ENCODE results near the gene IPCEF1. TPM values are rescaled to one million over a fixed set of nuclear protein-coding genes. Genes with fewer than 3 reads are reported as not detected.

The IPCEF1 gene
- total and polyA plus RNA-seq, 2 experiments from 2014 or later = 0.80 TPM; not detected in 1

DNA sequence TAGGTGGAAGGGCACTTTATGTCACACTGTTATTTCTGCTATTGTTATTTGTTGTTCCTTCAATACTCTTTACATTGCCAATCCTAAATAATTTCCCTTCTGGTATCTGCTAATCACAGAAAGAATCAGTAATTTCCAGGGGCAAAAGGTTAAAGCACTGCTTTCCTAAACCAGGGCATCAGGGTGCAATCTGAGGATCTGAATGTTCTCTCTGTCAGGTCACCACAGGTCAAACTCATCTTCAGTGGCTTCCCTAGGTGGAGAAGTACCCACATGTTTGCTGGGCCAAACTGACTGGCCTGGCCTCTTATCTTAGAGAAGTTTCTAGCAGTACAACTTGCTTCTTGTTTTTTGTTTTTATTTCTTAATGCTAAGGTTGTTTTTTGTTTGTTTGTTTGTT lies 198.9 kb downstream of the IPCEF1 start:
- Histone ChIP-seq H3K4me2 (no peak overlapping the region), H3K36me3 (replicated peaks; ENCODE audit: insufficient read depth, low read depth) (no peaks in the 10 kb centered on the region), H3K9me3 (ENCODE audit: low read depth) (no peaks in the 10 kb centered on the region), H3K4me1 (ENCODE audit: insufficient read depth) (no peaks in the 10 kb centered on the region), H4K20me1 (ENCODE audit: insufficient read depth, poor library complexity, severe bottlenecking) (no peaks in the 10 kb centered on the region), H2AFZ (no peak overlapping the region), H3K27me3 (no peaks in the 10 kb centered on the region), H3K79me2 (no peaks in the 10 kb centered on the region), H3K27ac (no peak overlapping the region), H3K4me3 (no peak overlapping the region), H3K9me2 (replicated peaks; ENCODE audit: insufficient read depth) (no peaks in the 10 kb centered on the region)
- no peak for DNase-seq (ENCODE audit: low spot score)
- no peak for TF ChIP-seq EZH2phosphoT487 (IDR thresholded peaks at IDR 0.05; ENCODE audit: low read depth, severe bottlenecking, unreplicated experiment)
- TF ChIP-seq, protein P1, sequence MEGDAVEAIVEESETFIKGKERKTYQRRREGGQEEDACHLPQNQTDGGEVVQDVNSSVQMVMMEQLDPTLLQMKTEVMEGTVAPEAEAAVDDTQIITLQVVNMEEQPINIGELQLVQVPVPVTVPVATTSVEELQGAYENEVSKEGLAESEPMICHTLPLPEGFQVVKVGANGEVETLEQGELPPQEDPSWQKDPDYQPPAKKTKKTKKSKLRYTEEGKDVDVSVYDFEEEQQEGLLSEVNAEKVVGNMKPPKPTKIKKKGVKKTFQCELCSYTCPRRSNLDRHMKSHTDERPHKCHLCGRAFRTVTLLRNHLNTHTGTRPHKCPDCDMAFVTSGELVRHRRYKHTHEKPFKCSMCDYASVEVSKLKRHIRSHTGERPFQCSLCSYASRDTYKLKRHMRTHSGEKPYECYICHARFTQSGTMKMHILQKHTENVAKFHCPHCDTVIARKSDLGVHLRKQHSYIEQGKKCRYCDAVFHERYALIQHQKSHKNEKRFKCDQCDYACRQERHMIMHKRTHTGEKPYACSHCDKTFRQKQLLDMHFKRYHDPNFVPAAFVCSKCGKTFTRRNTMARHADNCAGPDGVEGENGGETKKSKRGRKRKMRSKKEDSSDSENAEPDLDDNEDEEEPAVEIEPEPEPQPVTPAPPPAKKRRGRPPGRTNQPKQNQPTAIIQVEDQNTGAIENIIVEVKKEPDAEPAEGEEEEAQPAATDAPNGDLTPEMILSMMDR (IDR thresholded peaks at IDR 0.05; ENCODE audit: poor library complexity) = no peak
- no peak for TF ChIP-seq EZH2 (IDR thresholded peaks at IDR 0.05; ENCODE audit: borderline replicate concordance)

DNA sequence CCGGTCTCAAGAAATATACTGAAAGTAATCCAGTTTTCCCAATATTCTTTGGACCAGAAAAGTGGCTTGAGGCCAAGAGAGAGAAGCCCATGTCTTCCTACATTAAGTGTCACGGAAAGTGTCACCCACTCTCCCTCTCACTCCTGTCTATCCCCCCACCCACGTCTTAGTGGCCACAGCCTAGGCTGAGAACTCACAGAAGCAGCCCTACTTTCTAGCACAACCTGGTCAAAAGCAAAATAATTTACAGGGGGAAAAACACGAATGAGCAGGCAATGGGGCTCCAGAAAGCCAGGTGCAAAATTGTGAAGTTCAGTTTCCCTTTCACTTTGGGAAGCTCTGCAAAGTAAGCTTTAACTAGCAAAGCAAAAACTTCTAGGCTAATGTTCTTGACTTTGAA lies 199.5 kb downstream of the IPCEF1 start:
- no peaks in the 10 kb centered on the region for H3K36me3 ChIP-seq (replicated peaks; ENCODE audit: insufficient read depth, low read depth)
- no peaks in the 10 kb centered on the region for H4K20me1 ChIP-seq (ENCODE audit: insufficient read depth, poor library complexity, severe bottlenecking)
- H3K9me3 ChIP-seq (ENCODE audit: low read depth) = no peaks in the 10 kb centered on the region
- no peaks in the 10 kb centered on the region for H3K9me2 ChIP-seq (replicated peaks; ENCODE audit: insufficient read depth)
- no peaks in the 10 kb centered on the region for H3K79me2 ChIP-seq
- H3K4me1 ChIP-seq (ENCODE audit: insufficient read depth) = no peaks in the 10 kb centered on the region
- TF ChIP-seq EZH2phosphoT487 (IDR thresholded peaks at IDR 0.05; ENCODE audit: low read depth, severe bottlenecking, unreplicated experiment) (no peak), EZH2 (IDR thresholded peaks at IDR 0.05; ENCODE audit: borderline replicate concordance) (no peak)
- TF ChIP-seq, protein P1 (IDR thresholded peaks at IDR 0.05; ENCODE audit: poor library complexity) = no peak
- H3K4me3 ChIP-seq = no peak overlapping the region
- H3K4me2 ChIP-seq = no peak overlapping the region
- H2AFZ ChIP-seq = no peak overlapping the region
- no peak for DNase-seq (ENCODE audit: low spot score)
- no peak overlapping the region for H3K27ac ChIP-seq
- no peaks in the 10 kb centered on the region for H3K27me3 ChIP-seq
- WGBS (ENCODE audit: low lambda C conversion rate, missing lambda C conversion rate) = 81% methylated on average over 4 of the region's 4 CpGs

DNA sequence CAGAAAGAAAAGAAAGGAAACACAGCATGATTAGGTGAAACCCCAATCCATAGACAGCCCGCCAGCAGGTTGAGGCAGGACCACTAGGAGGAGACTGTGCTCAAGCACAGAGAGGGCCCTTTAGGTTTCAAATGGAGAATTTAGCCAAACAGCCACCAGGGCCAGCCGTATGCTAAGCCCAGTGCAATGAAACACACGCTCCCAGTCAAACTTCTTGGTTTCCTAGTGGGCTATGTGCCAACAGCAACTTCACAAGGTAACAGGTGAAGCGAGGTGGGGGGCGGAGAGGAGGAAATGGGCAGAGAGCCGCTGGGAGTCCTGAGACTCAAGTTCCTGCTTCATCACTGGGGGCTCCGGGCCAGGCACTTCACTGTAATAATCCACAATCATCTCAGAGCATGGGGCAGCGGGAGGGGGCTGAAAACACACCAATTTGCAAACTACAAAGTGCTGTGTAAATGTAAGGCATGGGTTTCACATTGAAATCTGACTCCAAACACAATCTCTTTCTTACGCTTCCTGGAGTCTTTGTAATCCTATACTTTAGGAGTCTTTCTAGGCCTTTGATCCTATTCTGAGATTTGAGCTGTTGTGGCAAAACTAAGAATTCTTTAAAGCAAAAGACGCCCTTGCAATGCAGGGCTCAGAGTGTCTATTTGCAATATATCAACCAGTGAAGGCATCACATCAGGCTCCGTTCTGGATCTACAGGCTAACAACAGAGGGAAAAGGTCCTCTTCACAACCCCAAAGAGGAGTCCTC lies 200.3 kb downstream of the IPCEF1 start:
- DNase-seq (ENCODE audit: low spot score) = peak; percentile 43

More for the DNA sequence above, 200.3 kb downstream of the IPCEF1 start:
- Histone ChIP-seq H3K4me2 (no peak overlapping the region), H3K79me2 (no peaks in the 10 kb centered on the region), H3K4me3 (no peak overlapping the region), H3K9me2 (replicated peaks; ENCODE audit: insufficient read depth) (no peaks in the 10 kb centered on the region), H2AFZ (no peak overlapping the region), H3K36me3 (replicated peaks; ENCODE audit: insufficient read depth, low read depth) (no peaks in the 10 kb centered on the region), H4K20me1 (ENCODE audit: insufficient read depth, poor library complexity, severe bottlenecking) (no peaks in the 10 kb centered on the region), H3K9me3 (ENCODE audit: low read depth) (no peaks in the 10 kb centered on the region), H3K27me3 (no peaks in the 10 kb centered on the region), H3K4me1 (ENCODE audit: insufficient read depth) (no peaks in the 10 kb centered on the region), H3K27ac (no peak overlapping the region)
- no peak for TF ChIP-seq EZH2phosphoT487 (IDR thresholded peaks at IDR 0.05; ENCODE audit: low read depth, severe bottlenecking, unreplicated experiment)
- TF ChIP-seq, protein P1 (IDR thresholded peaks at IDR 0.05; ENCODE audit: poor library complexity) = peak; percentile 51
- no peak for TF ChIP-seq EZH2 (IDR thresholded peaks at IDR 0.05; ENCODE audit: borderline replicate concordance)
- 60% methylated on average over 11 of the region's 11 CpGs for WGBS (ENCODE audit: low lambda C conversion rate, missing lambda C conversion rate)
